T-cell (primary cell): ENCODE data around the gene FIZ1. TPM values are rescaled to one million over a fixed set of nuclear protein-coding genes. Genes with fewer than 3 reads are reported as not detected.

Experiments used
- ATAC-seq, 4 experiments: fragments of 200-7000 bp in 3 of 4; fragments of 150-1000 bp in 1 of 4; cut with Tn5 transposase; replicated peaks in 1 of 4; 1 replicate in 3 of 4; 2 replicates in 1 of 4; pipeline ENCODE4 v1.10.0; 2021; ENCODE audit warnings: moderate library complexity in 3 of 4, mild to moderate bottlenecking in 2 of 4, moderate number of reproducible peaks in 1 of 4
- CTCF ChIA-PET, 2 donors: fragments of 300-600 bp; sonication (Branson Sonifier 250); formaldehyde crosslinking; loops; one replicate each; lab custom pipeline; 2022; ENCODE audit warnings: antibody characterized with exemption in 2 of 2; lab: Charles Lee
- POLR2A ChIA-PET, 2 donors: fragments of 300-600 bp; sonication (Branson Sonifier 250); formaldehyde crosslinking; loops; one replicate each; lab custom pipeline; 2022; ENCODE audit warnings: antibody characterized with exemption in 2 of 2; lab: Charles Lee
- DNase-seq, 35 experiments: peaks; one replicate each; pipeline versions ENCODE4 v3.0.0 to v3.0.0-alpha.2; 2013 to 2023
- H3K27ac ChIP-seq: one replicate; pipeline ENCODE4 v1.5.1; 2013; ENCODE audit warnings: low read length
- H3K27me3 ChIP-seq, 2 experiments: replicated peaks in 1 of 2; 1 replicate in 1 of 2; 2 replicates in 1 of 2; pipeline versions ENCODE4 v1.6.1 to v1.7.0; 2013; ENCODE audit warnings: low read length in 1 of 2, mixed read lengths in 1 of 2; ENCODE audit not compliant: control insufficient read depth in 2 of 2, insufficient read depth in 2 of 2; ENCODE audit errors: extremely low read depth in 1 of 2
- H3K36me3 ChIP-seq, 2 donors: 1 replicate in 1 of 2; 2 replicates in 1 of 2; pipeline versions ENCODE4 v1.6.1 to v1.7.0; 2013; ENCODE audit warnings: low read length in 1 of 2; ENCODE audit not compliant: control insufficient read depth in 2 of 2, insufficient read depth in 1 of 2; ENCODE audit errors: extremely low read depth in 1 of 2
- H3K4me1 ChIP-seq, 2 experiments: 1 replicate in 1 of 2; 2 replicates in 1 of 2; pipeline versions ENCODE4 v1.6.1 to v1.7.0; 2013; ENCODE audit warnings: low read length in 2 of 2, mixed read lengths in 1 of 2; ENCODE audit not compliant: insufficient read depth in 2 of 2, control insufficient read depth in 1 of 2; ENCODE audit errors: extremely low read depth in 1 of 2
- H3K4me3 ChIP-seq, 2 donors: 1 replicate in 1 of 2; 2 replicates in 1 of 2; pipeline versions ENCODE4 v1.5.1 to v1.7.0; 2013; ENCODE audit warnings: mild to moderate bottlenecking in 2 of 2, low read length in 1 of 2, moderate library complexity in 1 of 2; ENCODE audit not compliant: control insufficient read depth in 1 of 2; ENCODE audit errors: extremely low read depth in 1 of 2
- H3K9me3 ChIP-seq: 2 replicates; pipeline ENCODE4 v1.7.0; 2013
- H3K27ac Mint-ChIP-seq, 2 donors: one replicate each; pipeline ENCODE4 v1.8.0; 2020 to 2021; ENCODE audit warnings: mild to moderate bottlenecking in 2 of 2, mixed read lengths in 2 of 2
- H3K27me3 Mint-ChIP-seq, 2 donors: one replicate each; pipeline ENCODE4 v1.8.0; 2021 to 2022; ENCODE audit warnings: mixed read lengths in 2 of 2
- H3K36me3 Mint-ChIP-seq: one replicate; pipeline ENCODE4 v1.8.0; 2021; ENCODE audit warnings: mixed read lengths
- H3K4me1 Mint-ChIP-seq, 3 donors: one replicate each; pipeline ENCODE4 v1.8.0; 2020 to 2022; ENCODE audit warnings: mixed read lengths in 3 of 3, mild to moderate bottlenecking in 1 of 3
- H3K4me3 Mint-ChIP-seq, 3 donors: one replicate each; pipeline ENCODE4 v1.8.0; 2020 to 2022; ENCODE audit warnings: mild to moderate bottlenecking in 3 of 3, mixed read lengths in 3 of 3, moderate library complexity in 3 of 3
- H3K9me3 Mint-ChIP-seq, 3 donors: one replicate each; pipeline ENCODE4 v1.8.0; 2020 to 2022; ENCODE audit warnings: mixed read lengths in 3 of 3
- WGBS: methylation state at CpG from one replicate; pipeline ENCODE4 v1.1.5; 2013; ENCODE audit warnings: missing lambda C conversion rate; ENCODE audit not compliant: insufficient coverage; 5-methylcytosine and 5-hydroxymethylcytosine counted together
- total RNA-seq, 35 experiments: library from RNA in 6 of 35; stranded (reverse) in 6 of 35; fragments of 120-200 nt in 1 of 35; gene quantifications; one replicate each; pipeline versions ENCODE4 v1.2.1 to v1.2.4 and lab custom pipeline; 2013 to 2026

Gene FIZ1
- total RNA-seq, 5 donors from 2014 or later (not counting 1 experiment from before 2014, with no cell fraction given), result 9.8 to 27.7 (median 19.0) TPM

- Histone ChIP-seq H3K4me3 (peak overlapping the region; percentile 52 to 67), H3K27ac (peak overlapping the region; percentile 64), H3K27me3 (no peaks in the 10 kb centered on the region), H3K4me1 (peaks cover 8 to 41% of the 10 kb centered on the region in 2 experiments), H3K36me3 (peaks cover 10% of the 10 kb centered on the region in 2 donors), H3K9me3 (no peaks in the 10 kb centered on the region)
- Mint-ChIP-seq H3K27ac (peak overlapping the region; percentile 84 to 94), H3K27me3 (no peaks in the 10 kb centered on the region), H3K4me3 (peak overlapping the region; percentile 78 to 85 (median 80)), H3K9me3 (peaks cover 0 to 3% (median 0%) of the 10 kb centered on the region in 3 donors), H3K36me3 (peaks cover 19% of the 10 kb centered on the region), H3K4me1 (peaks cover 31 to 51% (median 32%) of the 10 kb centered on the region in 3 donors)
- POLR2A ChIA-PET, result interaction anchor here in 1 of 2 donors (0.6 kb wide), 1 partner anchor 15 kb away, joined by 5 read pairs; no protein-coding TSS in a partner anchor
- CTCF ChIA-PET, result no interaction called here
- WGBS, result 83% methylated on average over 4 of the region's 4 CpGs
- no peak for ATAC-seq
- DNase-seq, result no peak
Observed at GRCh38 chr19:55601084-55601483, 1.8 kb upstream of the FIZ1 start.

GRCh38 chr19:55600662-55601028, 1.3 kb upstream of the FIZ1 start:
- no peaks in the 10 kb centered on the region for H3K27me3 ChIP-seq
- ATAC-seq (no peak), DNase-seq (no peak)
- peaks cover 0 to 3% (median 0%) of the 10 kb centered on the region in 3 donors for H3K9me3 Mint-ChIP-seq
- H3K4me1 ChIP-seq, result peaks cover 7 to 36% of the 10 kb centered on the region in 2 experiments
- H3K36me3 Mint-ChIP-seq, result peaks cover 23% of the 10 kb centered on the region
- no peaks in the 10 kb centered on the region for H3K27me3 Mint-ChIP-seq
- H3K4me1 Mint-ChIP-seq, result peaks cover 29 to 47% (median 29%) of the 10 kb centered on the region in 3 donors
- POLR2A ChIA-PET, result interaction anchor here (0.6 to 2.1 kb wide), 3 partner anchors 14 to 213 kb away, joined by 4 to 11 read pairs (median 5); partner anchors contain the start of gene ZNF784 (in 1 of the 2)
- H3K27ac ChIP-seq, result peak overlapping the region; percentile 64
- peaks cover 10 to 13% of the 10 kb centered on the region in 2 donors for H3K36me3 ChIP-seq
- H3K4me3 Mint-ChIP-seq, result peak overlapping the region; percentile 78 to 85 (median 80)
- H3K9me3 ChIP-seq, result no peaks in the 10 kb centered on the region
- CTCF ChIA-PET, result interaction anchor here in 1 of 2 donors (0.6 to 1.1 kb wide), 2 partner anchors 14 to 116 kb away, joined by 3 to 6 read pairs; partner anchors contain the start of gene NAT14
- H3K27ac Mint-ChIP-seq, result peak overlapping the region; percentile 84 to 94
- H3K4me3 ChIP-seq, result peak overlapping the region; percentile 52 to 67
- WGBS, result 0% methylated on average over 2 of the region's 15 CpGs

GRCh38 chr19:55599842-55600661, 735 bp upstream of the FIZ1 start, which contains the start of gene ZNF524:
ZNF524 (plus strand) TSS chr19:55600288; CDS start chr19:55602113, 1,825 bp downstream.
- peaks cover 13 to 17% of the 10 kb centered on the region in 2 donors for H3K36me3 ChIP-seq
- Mint-ChIP-seq H3K36me3 (peaks cover 29% of the 10 kb centered on the region), H3K4me3 (peak within 1 kb of the TSS; percentile 98 to 99 (median 98)), H3K9me3 (peaks cover 0 to 3% (median 0%) of the 10 kb centered on the region in 3 donors), H3K27ac (peak within 1 kb of the TSS; percentile 100), H3K4me1 (peaks cover 27 to 47% (median 29%) of the 10 kb centered on the region in 3 donors), H3K27me3 (no peaks in the 10 kb centered on the region)
- 4% methylated on average over 58 of the region's 97 CpGs for WGBS
- no peaks in the 10 kb centered on the region for H3K9me3 ChIP-seq
- peaks cover 7 to 36% of the 10 kb centered on the region in 2 experiments for H3K4me1 ChIP-seq
- ChIA-PET POLR2A (interaction anchor here (0.7 to 2.1 kb wide), 5 partner anchors 25 to 320 kb away, joined by 3 to 11 read pairs (median 4); partner anchors contain the start of gene ZNF784 (in 1 of the 2)), CTCF (interaction anchor here in 1 of 2 donors (0.6 to 1.7 kb wide), 10 partner anchors 13 to 261 kb away, joined by 3 to 10 read pairs (median 5); partner anchors contain the start of genes KMT5C, NAT14, U2AF2 and ZNF784)
- H3K4me3 ChIP-seq, result peak within 1 kb of the TSS; percentile 86 to 97
- ATAC-seq, result peak; percentile 69 to 72 (median 72)
- H3K27me3 ChIP-seq, result no peaks in the 10 kb centered on the region
- DNase-seq, result peak; percentile 73 to 92 (median 85)
- peak within 1 kb of the TSS; percentile 97 for H3K27ac ChIP-seq

DNA sequence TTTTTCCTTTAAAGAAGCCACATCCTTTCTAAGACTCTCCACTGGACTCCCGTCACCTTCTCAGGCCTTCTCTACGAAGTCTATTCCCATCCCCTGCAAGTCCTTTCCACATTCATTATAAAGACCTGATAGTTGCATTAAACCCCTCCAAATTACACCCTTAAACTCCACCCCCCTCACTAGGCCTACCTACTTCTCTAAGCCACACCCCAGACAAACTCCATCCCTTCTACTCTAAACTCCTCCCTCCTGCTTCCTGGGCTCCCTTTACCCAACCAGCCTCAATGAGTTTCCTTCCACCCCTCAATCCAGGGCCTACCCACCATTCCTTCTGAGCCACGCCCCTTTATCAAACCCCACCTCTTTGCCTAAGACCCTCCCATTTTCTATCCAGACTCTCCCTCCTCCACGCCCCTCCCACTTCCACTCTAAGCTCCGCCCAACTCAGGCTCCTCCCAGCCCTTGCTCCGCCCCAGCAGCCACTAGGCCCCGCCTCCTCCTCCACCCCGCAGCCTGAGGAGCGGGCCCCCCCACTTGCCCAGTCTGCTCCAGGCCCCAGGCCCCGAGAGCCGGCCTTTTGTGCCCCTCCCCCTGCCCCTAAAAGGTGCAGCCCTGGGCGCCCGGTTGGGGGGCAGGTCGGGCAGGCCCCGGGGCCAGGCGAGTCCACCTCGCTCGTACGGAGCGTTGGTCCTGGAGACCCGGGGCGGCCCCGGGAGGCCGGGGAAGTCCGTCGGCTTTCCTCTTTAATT, 424 bp downstream of the FIZ1 start:
- Histone ChIP-seq H3K27me3 (no peaks in the 10 kb centered on the region), H3K27ac (peak overlapping the region; percentile 97), H3K4me3 (peak overlapping the region; percentile 86 to 97), H3K4me1 (peaks cover 7 to 26% of the 10 kb centered on the region in 2 experiments), H3K36me3 (peaks cover 13 to 22% of the 10 kb centered on the region in 2 donors), H3K9me3 (no peaks in the 10 kb centered on the region)
- POLR2A ChIA-PET, result interaction anchor here (0.6 to 2.1 kb wide), 7 partner anchors 26 to 319 kb away, joined by 3 to 11 read pairs (median 4); partner anchors contain the start of gene ZNF784 (in 2 of the 2)
- 8% methylated on average over 25 of the region's 26 CpGs for WGBS
- peak overlapping the region; percentile 98 to 99 (median 98) for H3K4me3 Mint-ChIP-seq
- peak overlapping the region; percentile 100 for H3K27ac Mint-ChIP-seq
- peaks cover 0 to 3% (median 0%) of the 10 kb centered on the region in 3 donors for H3K9me3 Mint-ChIP-seq
- no peaks in the 10 kb centered on the region for H3K27me3 Mint-ChIP-seq
- ATAC-seq (peak; percentile 63 to 73 (median 66)), DNase-seq (peak; percentile 83 to 99 (median 90))
- peaks cover 21 to 37% (median 23%) of the 10 kb centered on the region in 3 donors for H3K4me1 Mint-ChIP-seq
- H3K36me3 Mint-ChIP-seq, result peaks cover 34% of the 10 kb centered on the region
- CTCF ChIA-PET, result interaction anchor here in 1 of 2 donors (0.6 to 1.7 kb wide), 10 partner anchors 25 to 260 kb away, joined by 3 to 10 read pairs (median 4); partner anchors contain the start of genes ISOC2, KMT5C, U2AF2 and ZNF628

GRCh38 chr19:55598034-55598433, 1.3 kb downstream of the FIZ1 start:
- peaks cover 0 to 3% (median 0%) of the 10 kb centered on the region in 3 donors for H3K9me3 Mint-ChIP-seq
- CTCF ChIA-PET, result no interaction called here
- no peak for DNase-seq
- Histone ChIP-seq H3K4me3 (no peak overlapping the region), H3K4me1 (peaks cover 7 to 23% of the 10 kb centered on the region in 2 experiments), H3K27ac (peak overlapping the region; percentile 97), H3K36me3 (peaks cover 18 to 22% of the 10 kb centered on the region in 2 donors), H3K9me3 (no peaks in the 10 kb centered on the region), H3K27me3 (no peaks in the 10 kb centered on the region)
- H3K4me3 Mint-ChIP-seq, result no peak overlapping the region
- H3K27me3 Mint-ChIP-seq, result no peaks in the 10 kb centered on the region
- H3K4me1 Mint-ChIP-seq, result peaks cover 16 to 29% (median 17%) of the 10 kb centered on the region in 3 donors
- ATAC-seq, result no peak
- POLR2A ChIA-PET, result no interaction called here
- 93% methylated on average over 8 of the region's 9 CpGs for WGBS
- H3K27ac Mint-ChIP-seq, result peak overlapping the region in 1 of 2 donors; percentile 91
- peaks cover 37% of the 10 kb centered on the region for H3K36me3 Mint-ChIP-seq
